ENCODE data around the gene PDE5A. TPM values are rescaled to one million over a fixed set of nuclear protein-coding genes. Genes with fewer than 3 reads are reported as not detected.

PDE5A gene
- total RNA-seq, 1 experiment from 2014 or later, result 114 TPM

DNA sequence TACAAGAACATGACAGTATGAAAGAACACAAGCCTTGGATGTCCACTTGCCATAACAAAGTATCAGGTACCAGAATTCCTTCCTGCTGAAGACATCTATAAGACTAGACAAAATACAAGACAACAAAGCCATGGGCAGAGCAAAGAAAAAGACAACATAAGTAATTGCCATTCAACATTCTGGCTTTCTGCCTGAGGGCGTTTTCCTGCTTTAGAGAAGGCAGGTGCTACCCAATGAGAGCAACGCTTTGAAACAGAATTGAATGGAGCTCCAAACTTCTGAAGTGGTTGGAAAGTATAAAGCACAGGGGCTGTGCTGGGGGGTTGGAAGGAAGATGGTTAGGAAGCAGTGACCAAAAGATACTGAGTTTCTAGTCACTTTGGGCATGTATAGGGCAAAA, 30.1 kb downstream of the PDE5A start:
- DNase-seq (ENCODE audit: low read depth, low spot score) (no peak), ATAC-seq (no peak)
- intact Hi-C loops (cut with micrococcal nuclease; ENCODE audit: unreplicated experiment) (no loop called here), in situ Hi-C loops (cut with HindIII; ENCODE audit: low pct_unique_long_range_greater_than_20kb, low sequenced_read_pairs) (no loop called here)
- H3K27ac ChIP-seq (ENCODE audit: low read length), result no peak overlapping the region
- H3K4me3 ChIP-seq (ENCODE audit: low read depth in 2 of 2, low read length in 2 of 2), result no peak overlapping the region
- peaks cover 24% of the 10 kb centered on the region for H3K36me3 ChIP-seq (ENCODE audit: control insufficient read depth, insufficient read depth, low read length)
- ChIA-PET CTCF (no interaction called here), POLR2A (interaction anchor here (0.5 kb wide), 1 partner anchor 24 kb away, joined by 4 read pairs; no protein-coding TSS in a partner anchor)
- H3K27me3 ChIP-seq (ENCODE audit: control insufficient read depth, insufficient read depth, low read length), result no peaks in the 10 kb centered on the region
- H3K9me3 ChIP-seq (ENCODE audit: control insufficient read depth, insufficient read depth, low read depth, low read length), result peaks cover 6% of the 10 kb centered on the region; the same call in 1 of the 2 replicates
- TF ChIP-seq REST (IDR thresholded peaks at IDR 0.05; ENCODE audit: insufficient read depth in 1 of 2, low read depth in 2 of 2, low read length in 1 of 2) (no peak), SIN3A (IDR thresholded peaks at IDR 0.05; ENCODE audit: borderline replicate concordance, insufficient read depth, low read depth, low read length) (no peak), TCF7L2 (IDR thresholded peaks at IDR 0.05; ENCODE audit: low read depth, low read length) (no peak), POLR2AphosphoS5 (IDR thresholded peaks at IDR 0.05; ENCODE audit: low read depth, low read length) (no peak), CTCF (IDR thresholded peaks at IDR 0.05) (no peak)
- BruUV-seq (replicated peaks), result no TSS peak
- peaks cover 15% of the 10 kb centered on the region for H3K4me1 ChIP-seq (ENCODE audit: control insufficient read depth, insufficient read depth, low read length)

GRCh38 chr4:119597377-119597776, 31.2 kb downstream of the PDE5A start:
- no peak for ATAC-seq
- intact Hi-C loops (cut with micrococcal nuclease; ENCODE audit: unreplicated experiment), result no loop called here
- Histone ChIP-seq H3K9me3 (ENCODE audit: control insufficient read depth, insufficient read depth, low read depth, low read length) (peaks cover 6% of the 10 kb centered on the region; the same call in 1 of the 2 replicates), H3K27me3 (ENCODE audit: control insufficient read depth, insufficient read depth, low read length) (no peaks in the 10 kb centered on the region), H3K36me3 (ENCODE audit: control insufficient read depth, insufficient read depth, low read length) (peaks cover 28% of the 10 kb centered on the region), H3K4me3 (ENCODE audit: low read depth in 2 of 2, low read length in 2 of 2) (no peak overlapping the region), H3K27ac (ENCODE audit: low read length) (no peak overlapping the region), H3K4me1 (ENCODE audit: control insufficient read depth, insufficient read depth, low read length) (peaks cover 12% of the 10 kb centered on the region)
- no peak for DNase-seq (ENCODE audit: low read depth, low spot score)
- CTCF ChIA-PET, result no interaction called here
- TF ChIP-seq TCF7L2 (IDR thresholded peaks at IDR 0.05; ENCODE audit: low read depth, low read length) (no peak), POLR2AphosphoS5 (IDR thresholded peaks at IDR 0.05; ENCODE audit: low read depth, low read length) (no peak), CTCF (IDR thresholded peaks at IDR 0.05) (no peak), REST (IDR thresholded peaks at IDR 0.05; ENCODE audit: insufficient read depth in 1 of 2, low read depth in 2 of 2, low read length in 1 of 2) (no peak), SIN3A (IDR thresholded peaks at IDR 0.05; ENCODE audit: borderline replicate concordance, insufficient read depth, low read depth, low read length) (no peak)
- POLR2A ChIA-PET, result no interaction called here
- BruUV-seq (replicated peaks), result no TSS peak
- in situ Hi-C loops (cut with HindIII; ENCODE audit: low pct_unique_long_range_greater_than_20kb, low sequenced_read_pairs), result no loop called here
